CD1c-positive myeloid dendritic cell (primary cell): Measurements from ENCODE around the gene ITGB6.
"Not testable (repeated sequence)": the region's sequence is repeated elsewhere in the genome, so short reads cannot be mapped to it uniquely, and the experiment has no call there.

Experiments used
- DNase-seq: peaks from one replicate; pipeline ENCODE4 v3.0.0-alpha.2; 2016; ENCODE audit errors: extremely low spot score

ITGB6 gene

GRCh38 chr2:160181146-160181836, 18.8 kb downstream of the ITGB6 start:
- DNase-seq, result not testable (repeated sequence)

GRCh38 chr2:160180690-160181089, 19.4 kb downstream of the ITGB6 start:
- not testable (repeated sequence) for DNase-seq

- DNase-seq, result no peak
Observed at GRCh38 chr2:160180172-160180571, 19.9 kb downstream of the ITGB6 start.

GRCh38 chr2:160175169-160176134, 24.6 kb downstream of the ITGB6 start:
- DNase-seq, result no peak

- DNase-seq, result no peak
Observed at GRCh38 chr2:160174322-160174721, 25.8 kb downstream of the ITGB6 start.

GRCh38 chr2:160169988-160170387, 30.1 kb downstream of the ITGB6 start:
- DNase-seq, result no peak

GRCh38 chr2:160169471-160169870, 30.6 kb downstream of the ITGB6 start:
- no peak for DNase-seq

- no peak for DNase-seq
Observed at GRCh38 chr2:160168878-160169277, 31.2 kb downstream of the ITGB6 start.

- DNase-seq, result no peak
Observed at GRCh38 chr2:160167089-160167740, 32.9 kb downstream of the ITGB6 start.

- no peak for DNase-seq
Observed at GRCh38 chr2:160165996-160166395, 34.1 kb downstream of the ITGB6 start.

- DNase-seq, result no peak
Observed at GRCh38 chr2:160165081-160165480, 35.0 kb downstream of the ITGB6 start.

GRCh38 chr2:160157861-160158829, 41.9 kb downstream of the ITGB6 start:
- no peak for DNase-seq

GRCh38 chr2:160156665-160157064, 43.4 kb downstream of the ITGB6 start:
- DNase-seq, result peak; percentile 20

- DNase-seq, result no peak
Observed at GRCh38 chr2:160156100-160156499, 44.0 kb downstream of the ITGB6 start.

GRCh38 chr2:160148419-160148818, 51.7 kb downstream of the ITGB6 start:
- DNase-seq, result not testable (repeated sequence)

- no peak for DNase-seq
Observed at GRCh38 chr2:160145471-160145870, 54.6 kb downstream of the ITGB6 start.

GRCh38 chr2:160144280-160144990, 55.6 kb downstream of the ITGB6 start:
- DNase-seq, result no peak

GRCh38 chr2:160142472-160142871, 57.6 kb downstream of the ITGB6 start:
- DNase-seq, result no peak

- no peak for DNase-seq
Observed at GRCh38 chr2:160141912-160142311, 58.2 kb downstream of the ITGB6 start.

GRCh38 chr2:160141419-160141818, 58.7 kb downstream of the ITGB6 start:
- no peak for DNase-seq
